SK-N-SH (cell line): Measurements from ENCODE around the gene IER3IP1.

ENCODE experiments used
- CTCF ChIP-seq: fragments of 200-600 bp; sonication (generic); IDR thresholded peaks from 2 replicates; pipeline ENCODE4 v1.6.1; 2017; ENCODE audit warnings: antibody characterized with exemption, mild to moderate bottlenecking, moderate library complexity
- EP300 ChIP-seq, 2 experiments: IDR thresholded peaks; 2 replicates each; pipeline versions ENCODE4 v1.4.0 to v1.6.1; 2012; ENCODE audit warnings: borderline replicate concordance in 1 of 2, low read depth in 1 of 2, low read length in 1 of 2
- GATA2 ChIP-seq: sonication (generic); formaldehyde crosslinking; IDR thresholded peaks from 2 replicates; pipeline ENCODE4 v1.5.0; 2020; ENCODE audit warnings: mild to moderate bottlenecking, missing genetic modification reagents
- MAX ChIP-seq: IDR thresholded peaks from 2 replicates; pipeline ENCODE4 v1.4.0; 2012; ENCODE audit warnings: low read depth
- POLR2AphosphoS5 ChIP-seq: IDR thresholded peaks from 2 replicates; pipeline ENCODE4 v1.6.1; 2012; ENCODE audit warnings: low read depth, low read length
- RAD21 ChIP-seq: IDR thresholded peaks from 2 replicates; pipeline ENCODE4 v1.6.1; 2012; ENCODE audit warnings: mild to moderate bottlenecking, low read length
- RCOR1 ChIP-seq: fragments of 150-350 bp; IDR thresholded peaks from 2 replicates; pipeline ENCODE4 v1.6.1; 2017; ENCODE audit warnings: antibody characterized with exemption, low read length
- REST ChIP-seq: IDR thresholded peaks from 2 replicates; pipeline ENCODE4 v1.6.1; 2012; ENCODE audit warnings: mild to moderate bottlenecking, low read depth, low read length, moderate library complexity
- RFX5 ChIP-seq: IDR thresholded peaks from 2 replicates; pipeline ENCODE4 v1.6.1; 2012; ENCODE audit warnings: mild to moderate bottlenecking, improper control_type of control experiment, low read length
- TCF12 ChIP-seq: IDR thresholded peaks from 2 replicates; pipeline ENCODE4 v1.4.0; 2012
- USF2 ChIP-seq: fragments of 150-350 bp; IDR thresholded peaks from 2 replicates; pipeline ENCODE4 v1.6.1; 2017; ENCODE audit warnings: antibody characterized with exemption, low read length, low read depth, borderline replicate concordance

GRCh38 chr18:47160256-47160655 lies 15.9 kb downstream of the IER3IP1 start:
- TF ChIP-seq POLR2AphosphoS5 = no peak
- TF ChIP-seq REST = no peak
- TF ChIP-seq CTCF = no peak
- no peak for TF ChIP-seq EP300 (IDR thresholded peaks at IDR 0.05; ENCODE audit: borderline replicate concordance in 1 of 2, low read depth in 1 of 2, low read length in 1 of 2)
- TF ChIP-seq RFX5 = no peak
- no peak for TF ChIP-seq GATA2 (CRISPR knock-in tag)
- no peak for TF ChIP-seq TCF12
- TF ChIP-seq USF2 = no peak
- no peak for TF ChIP-seq RCOR1
- no peak for TF ChIP-seq MAX
- no peak for TF ChIP-seq RAD21
